Fibroblast of peridontal ligament (primary cell): ENCODE results near the gene PTPN9.
"Not testable (repeated sequence)": the region's sequence is repeated elsewhere in the genome, so short reads cannot be mapped to it uniquely, and the experiment has no call there.

Experiments
- DNase-seq: peaks from one replicate; pipeline ENCODE4 v3.0.0-alpha.2; 2010; ENCODE audit errors: extremely low read depth

The PTPN9 gene

GRCh38 chr15:75578948-75579920 is at the start of gene PTPN9:
PTPN9 (minus strand) TSS chr15:75579315; CDS start chr15:75578776, 539 bp downstream.
- DNase-seq: peak; percentile 74

GRCh38 chr15:75625542-75626347 is 46.6 kb upstream of the PTPN9 start, which contains the start of gene SNUPN:
SNUPN (minus strand) TSS chr15:75625725; CDS start chr15:75621051, 4,674 bp downstream.
- peak; percentile 84 for DNase-seq

- no peak for DNase-seq
Measured at GRCh38 chr15:75622505-75622904, 43.4 kb upstream of the PTPN9 start.

- peak; percentile 97 for DNase-seq
Measured at GRCh38 chr15:75620841-75621391, 41.8 kb upstream of the PTPN9 start.

- peak; percentile 93 for DNase-seq
Measured at GRCh38 chr15:75620058-75620820, 41.1 kb upstream of the PTPN9 start.

DNA sequence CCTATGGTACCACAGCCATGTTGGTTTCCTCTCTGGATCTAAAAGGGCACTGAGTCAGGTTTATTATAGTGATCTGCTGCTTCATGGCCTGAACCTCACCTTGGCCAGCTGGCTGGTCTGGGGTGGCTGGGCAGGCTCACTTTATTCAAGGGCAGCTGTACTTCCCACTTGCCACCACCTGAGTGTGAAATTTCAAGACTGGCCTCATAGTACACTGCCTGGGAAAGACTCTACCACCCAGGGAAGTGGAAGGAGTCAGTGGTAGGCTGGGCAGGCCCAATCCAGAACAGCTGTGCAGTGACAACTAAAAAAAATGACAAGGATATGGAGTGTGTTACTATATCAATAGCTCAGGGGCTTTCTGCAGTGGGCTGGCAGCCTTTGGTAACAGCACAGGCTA is 37.7 kb upstream of the PTPN9 start:
- DNase-seq: no peak

DNA sequence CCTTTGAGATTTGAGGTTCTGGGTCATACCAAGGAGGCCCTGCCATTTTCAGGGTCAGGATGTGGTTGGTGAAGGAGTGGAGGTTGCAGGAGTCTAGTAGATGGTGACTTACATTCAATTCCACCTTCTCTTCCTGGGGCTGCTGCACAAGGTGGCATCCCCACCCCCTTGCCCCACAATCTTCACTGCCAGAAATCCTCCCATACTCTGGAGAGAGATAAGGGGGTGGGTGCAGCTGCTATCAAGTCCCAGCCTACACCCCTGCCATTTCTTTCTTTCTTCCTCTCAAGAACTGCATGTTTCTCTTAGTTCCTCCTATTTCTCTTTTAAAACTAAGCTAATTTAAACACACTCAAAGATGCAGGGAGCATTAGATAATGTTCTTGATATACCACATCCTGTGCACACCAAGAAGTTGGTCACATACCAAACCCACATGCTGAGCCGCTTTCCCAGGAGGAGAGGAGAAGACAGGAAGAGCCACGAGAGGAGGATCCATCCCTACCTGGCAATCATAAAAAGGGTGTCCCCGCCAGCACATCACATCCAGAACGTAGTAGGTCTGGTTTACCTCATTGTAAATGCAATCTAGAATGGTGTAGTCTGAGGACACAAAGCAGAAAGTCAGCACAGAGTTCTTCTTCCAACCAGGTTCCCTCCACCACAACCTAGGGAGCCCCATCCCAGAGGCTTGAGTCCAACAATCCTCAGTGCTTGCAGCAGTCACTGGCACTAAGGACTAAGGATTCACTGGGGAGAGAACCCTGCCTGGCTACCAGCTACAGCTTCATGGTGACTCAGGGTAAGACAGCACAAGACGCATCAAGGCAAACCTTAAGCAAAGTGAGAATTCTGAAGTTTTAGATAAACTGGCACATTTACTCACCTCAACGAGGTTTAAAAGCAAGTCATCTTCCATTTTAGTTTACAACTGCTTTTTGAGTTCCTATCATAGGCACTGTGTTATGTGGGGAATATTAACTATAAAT is 27.9 kb upstream of the PTPN9 start:
- DNase-seq: no peak

DNA sequence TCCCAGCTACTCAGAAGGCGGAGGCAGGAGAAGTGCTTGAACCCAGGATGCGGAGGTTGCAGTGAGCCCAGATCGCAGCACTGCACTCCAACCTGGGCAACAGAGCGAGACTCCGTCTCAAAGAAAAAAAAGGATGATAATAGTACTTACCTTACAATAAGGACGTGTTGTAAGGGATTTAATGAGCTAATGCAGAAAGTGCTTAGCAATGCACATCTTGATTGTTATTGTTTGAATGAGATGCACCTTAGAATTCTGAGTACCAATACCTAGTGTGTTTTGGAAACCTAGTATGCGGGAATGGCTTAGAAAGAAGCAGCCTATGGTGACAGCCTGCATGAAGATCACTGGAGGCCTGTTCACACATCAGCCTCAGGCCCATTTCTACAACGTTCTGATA is 26.9 kb upstream of the PTPN9 start:
- DNase-seq: no peak

DNA sequence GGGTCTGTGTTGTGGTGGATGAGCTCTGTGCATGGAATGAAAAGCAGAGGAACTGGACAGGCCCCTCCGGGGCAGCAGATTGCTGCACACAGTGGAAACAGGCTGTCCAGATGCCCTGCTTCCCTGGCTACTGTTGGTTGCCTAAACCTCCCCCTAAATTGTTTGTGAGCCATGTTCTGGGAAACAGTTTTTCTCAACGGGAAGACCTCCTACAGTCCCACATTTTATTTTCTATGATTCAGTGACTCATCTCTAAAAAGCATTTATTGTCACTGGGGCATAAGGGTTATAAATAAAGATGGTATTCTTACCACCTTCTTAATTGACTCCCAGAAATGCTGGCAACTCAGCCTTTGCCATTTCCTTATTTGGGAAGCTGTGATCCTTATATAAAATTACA is 20.3 kb upstream of the PTPN9 start:
- DNase-seq: peak; percentile 31

GRCh38 chr15:75598361-75598760 is 19.2 kb upstream of the PTPN9 start:
- DNase-seq: no peak

DNA sequence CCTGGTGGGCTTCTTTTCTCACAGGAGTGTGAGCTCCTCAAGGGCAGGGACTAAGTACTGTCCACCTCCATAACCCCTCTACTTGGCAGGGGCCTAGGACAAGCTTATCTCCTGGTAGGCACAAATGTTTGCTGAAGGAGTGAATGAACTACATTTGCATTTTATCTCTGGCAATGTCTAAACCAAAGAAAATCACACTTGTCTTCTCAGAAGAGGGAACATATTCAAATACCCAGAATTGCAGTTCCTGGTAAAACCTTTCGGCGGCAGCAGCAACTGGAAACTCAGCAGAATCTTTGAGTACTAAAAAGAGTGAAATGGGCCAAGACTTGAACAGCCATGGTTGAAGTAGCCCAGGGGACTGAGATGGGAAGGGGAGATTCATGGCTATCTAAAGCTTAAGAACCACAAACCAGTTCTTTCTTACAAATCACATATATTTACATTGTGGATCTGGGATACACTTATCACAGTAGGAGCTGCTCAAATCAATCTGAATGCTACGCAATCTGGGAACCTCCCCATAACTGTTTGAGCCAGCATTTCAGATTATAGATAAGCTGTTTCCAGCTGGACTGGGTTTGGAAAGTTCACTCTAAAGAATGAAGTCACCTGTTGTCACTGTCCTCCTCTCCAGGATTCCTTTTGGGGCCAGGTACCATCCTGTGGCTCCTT is 18.7 kb upstream of the PTPN9 start:
- peak; percentile 24 for DNase-seq

DNA sequence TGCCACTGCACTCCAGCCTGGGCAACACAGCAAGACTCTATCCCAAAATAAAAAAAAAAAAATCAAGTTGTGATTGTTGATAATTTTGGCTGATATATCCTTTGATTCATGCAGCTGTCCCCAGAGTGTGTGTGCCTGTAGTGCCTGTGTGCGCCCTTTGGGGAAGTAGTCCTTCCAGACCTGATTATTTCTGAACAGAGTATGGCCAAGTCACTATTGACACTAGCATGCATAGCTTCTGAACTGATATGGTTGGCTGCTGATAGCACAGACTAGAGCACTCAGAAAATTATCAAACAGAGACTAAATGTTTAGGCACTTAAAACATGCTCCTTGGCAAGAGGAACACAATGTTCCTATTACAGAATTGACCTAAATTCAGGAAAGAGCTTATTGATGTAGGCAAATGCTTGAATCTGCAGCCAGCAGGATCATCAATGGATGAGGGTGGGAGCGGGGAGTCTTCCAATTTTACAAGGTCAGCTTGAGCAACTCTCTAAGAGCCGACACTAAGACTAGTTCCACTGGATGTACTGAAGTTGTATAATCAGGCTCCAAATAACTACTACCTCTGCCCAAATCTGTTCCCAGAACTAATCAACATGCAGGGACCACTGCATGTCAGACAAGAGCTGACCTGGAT is 17.7 kb upstream of the PTPN9 start:
- DNase-seq: no peak

DNA sequence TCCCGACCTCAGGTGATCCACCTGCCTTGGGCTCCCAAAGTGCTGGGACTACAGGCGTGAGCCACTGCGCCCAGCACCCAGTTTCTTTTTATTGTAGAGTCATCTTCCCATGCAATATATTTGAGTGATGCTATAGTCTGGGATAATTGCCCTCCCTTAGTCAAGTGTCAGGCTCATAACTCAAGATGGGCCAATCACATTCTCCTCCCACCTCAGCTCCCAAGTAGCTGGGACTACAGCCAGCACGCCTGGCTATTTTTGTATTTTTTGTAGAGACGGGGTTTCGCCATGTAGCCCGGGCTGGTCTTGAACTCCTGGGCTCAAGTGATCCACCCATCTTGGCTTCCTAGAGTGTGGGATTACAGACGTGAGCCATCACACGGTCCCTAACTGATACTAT is 15.2 kb upstream of the PTPN9 start:
- no peak for DNase-seq

GRCh38 chr15:75591655-75592364 is 12.7 kb upstream of the PTPN9 start:
- no peak for DNase-seq

DNA sequence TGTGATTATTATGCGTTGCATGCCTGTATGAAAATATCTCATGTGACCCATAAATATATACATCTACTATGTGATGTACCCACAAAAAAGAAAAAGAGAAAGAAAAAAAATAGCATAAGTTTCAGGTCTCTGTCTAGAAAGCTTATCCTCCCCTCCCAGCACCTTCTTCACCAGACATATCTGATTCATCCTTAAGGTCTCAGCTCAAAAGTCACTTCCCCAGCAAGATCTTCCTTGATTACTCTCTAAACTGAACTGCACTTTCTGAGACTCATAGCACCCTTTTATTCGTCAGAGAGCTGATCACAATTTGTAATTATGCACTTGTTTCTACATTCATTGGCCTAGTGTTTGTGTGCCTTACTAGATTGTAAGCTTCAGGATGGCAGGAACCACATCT is 11.1 kb upstream of the PTPN9 start:
- DNase-seq: no peak

DNA sequence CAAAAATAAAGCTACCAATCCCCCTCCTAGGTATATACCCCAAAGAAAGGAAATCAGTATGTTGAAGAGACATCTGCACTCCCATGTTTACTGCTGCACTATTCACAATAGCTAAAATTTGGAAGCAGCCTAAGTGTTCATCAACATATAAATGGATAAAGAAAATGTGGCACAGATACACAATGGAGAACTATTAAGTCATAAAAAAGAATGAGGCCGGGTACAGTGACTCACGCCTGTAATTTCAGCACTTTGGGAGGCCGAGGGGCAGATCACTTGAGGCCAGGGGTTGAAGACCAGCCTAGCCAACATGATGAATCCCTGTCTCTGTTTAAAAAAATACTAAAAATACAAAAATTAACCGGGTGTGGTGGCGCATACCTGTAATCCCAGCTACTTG is 10.0 kb upstream of the PTPN9 start:
- DNase-seq: no peak

GRCh38 chr15:75586422-75586821 is 7.3 kb upstream of the PTPN9 start:
- not testable (repeated sequence) for DNase-seq

DNA sequence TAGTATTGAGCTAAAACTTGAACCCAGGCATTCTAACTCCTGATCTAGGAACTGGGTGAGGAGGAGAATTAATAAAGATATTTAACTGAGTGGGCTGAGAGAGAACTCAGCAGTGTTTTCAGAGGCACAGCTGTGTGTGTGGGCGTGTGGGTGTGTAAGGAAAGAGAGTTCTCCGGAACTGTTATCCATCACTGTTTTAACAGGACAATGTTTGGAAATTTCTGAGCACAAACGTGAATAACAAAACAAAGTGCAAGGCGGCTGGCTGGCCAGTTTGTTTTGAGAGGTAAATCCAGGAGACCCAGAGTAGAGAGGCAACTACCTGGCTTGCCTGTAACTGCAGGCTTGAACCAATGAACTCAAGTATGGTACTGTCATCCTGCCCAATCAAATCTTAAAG is 5.0 kb upstream of the PTPN9 start:
- DNase-seq: no peak

- DNase-seq: no peak
Measured at GRCh38 chr15:75583701-75584100, 4.6 kb upstream of the PTPN9 start.
